ENCODE data around the gene CLINT1. TPM values are rescaled to one million over a fixed set of nuclear protein-coding genes. Genes with fewer than 3 reads are reported as not detected.

The CLINT1 gene
- total and polyA plus RNA-seq, 2 of the 13 experiments (the other 11 are each of a cell fraction or from before 2014, with no cell fraction given): 64.0 to 104 TPM

GRCh38 chr5:157821822-157822622 is 36.9 kb downstream of the CLINT1 start (continued):
- peak; percentile 42; the same call in 1 of the 2 replicates for TF ChIP-seq ARID5B (CRISPR knock-in tag; IDR thresholded peaks at IDR 0.05)
- no peak for TF ChIP-seq ZNF501 (CRISPR knock-in tag; IDR thresholded peaks at IDR 0.05)
- no peak for TF ChIP-seq ZNF383 (CRISPR knock-in tag; IDR thresholded peaks at IDR 0.05; ENCODE audit: borderline replicate concordance)
- TF ChIP-seq ZNF101 (CRISPR knock-in tag; IDR thresholded peaks at IDR 0.05; ENCODE audit: borderline replicate concordance, low read depth): no peak
- TF ChIP-seq ZNF180 (CRISPR knock-in tag; IDR thresholded peaks at IDR 0.05; ENCODE audit: borderline replicate concordance, low read depth): no peak
- no peak for TF ChIP-seq ZNF333 (CRISPR knock-in tag; IDR thresholded peaks at IDR 0.05; ENCODE audit: borderline replicate concordance)
- 0 out of 2 replicates have a peak, but pooled peaks have one; percentile 33 for TF ChIP-seq MAX (IDR thresholded peaks at IDR 0.05)
- no peak for TF ChIP-seq ZNF124 (CRISPR knock-in tag; IDR thresholded peaks at IDR 0.05)
- TF ChIP-seq ZFX (CRISPR knock-in tag; IDR thresholded peaks at IDR 0.05; ENCODE audit: low read depth): no peak
- TF ChIP-seq SRSF9 (IDR thresholded peaks at IDR 0.05; ENCODE audit: borderline replicate concordance, insufficient read depth, low read depth, low read length, poor library complexity, severe bottlenecking): no peak
- no peak for TF ChIP-seq ZEB1 (IDR thresholded peaks at IDR 0.05; ENCODE audit: insufficient replicate concordance, low read depth)
- TF ChIP-seq ZNF530 (CRISPR knock-in tag; IDR thresholded peaks at IDR 0.05; ENCODE audit: low read depth): no peak
- TF ChIP-seq MXD3 (CRISPR knock-in tag; IDR thresholded peaks at IDR 0.05): no peak
- TF ChIP-seq ZNF430 (CRISPR knock-in tag; IDR thresholded peaks at IDR 0.05): no peak
- no peak for TF ChIP-seq GATAD1 (CRISPR knock-in tag; IDR thresholded peaks at IDR 0.05)
- no peak for TF ChIP-seq FOXA1 (IDR thresholded peaks at IDR 0.05)
- TF ChIP-seq FOXA1 (CRISPR knock-in tag; IDR thresholded peaks at IDR 0.05): peak; percentile 79
- TF ChIP-seq KDM5B (CRISPR knock-in tag; IDR thresholded peaks at IDR 0.05; ENCODE audit: borderline replicate concordance): no peak
- peak; percentile 54 for TF ChIP-seq SAP130 (CRISPR knock-in tag; IDR thresholded peaks at IDR 0.05; ENCODE audit: low read depth)
- TF ChIP-seq ZBTB26 (CRISPR knock-in tag; IDR thresholded peaks at IDR 0.05; ENCODE audit: borderline replicate concordance): peak; percentile 96

Measured in HepG2 (cell line).